Measurements from ENCODE around the gene APOA4. TPM values are rescaled to one million over a fixed set of nuclear protein-coding genes. Genes with fewer than 3 reads are reported as not detected.
"Not testable (repeated sequence)": the region's sequence is repeated elsewhere in the genome, so short reads cannot be mapped to it uniquely, and the experiment has no call there.

The APOA4 gene
- total RNA-seq, 1 donor from 2014 or later = not detected

GRCh38 chr11:116849060-116849459 is 26.0 kb upstream of the APOA4 start:
- no peak for DNase-seq (ENCODE audit: low read depth)

- no peak for DNase-seq (ENCODE audit: low read depth)
Observed at GRCh38 chr11:116847612-116848011, 24.5 kb upstream of the APOA4 start.

- no peak for DNase-seq (ENCODE audit: low read depth)
Observed at GRCh38 chr11:116844722-116845121, 21.6 kb upstream of the APOA4 start.

- no peak for DNase-seq (ENCODE audit: low read depth)
Observed at GRCh38 chr11:116843661-116844060, 20.6 kb upstream of the APOA4 start.

GRCh38 chr11:116842909-116843308 is 19.8 kb upstream of the APOA4 start:
- peak; percentile 48 for DNase-seq (ENCODE audit: low read depth)

GRCh38 chr11:116842117-116842516 is 19.0 kb upstream of the APOA4 start:
- no peak for DNase-seq (ENCODE audit: low read depth)

- no peak for DNase-seq (ENCODE audit: low read depth)
Observed at GRCh38 chr11:116840746-116841296, 17.7 kb upstream of the APOA4 start.

GRCh38 chr11:116840224-116840745 is 17.2 kb upstream of the APOA4 start:
- DNase-seq (ENCODE audit: low read depth) = no peak

GRCh38 chr11:116838321-116839084 is 15.4 kb upstream of the APOA4 start:
- DNase-seq (ENCODE audit: low read depth) = no peak

- DNase-seq (ENCODE audit: low read depth) = no peak
Observed at GRCh38 chr11:116837231-116838091, 14.4 kb upstream of the APOA4 start, which contains the start of gene APOA1. Gene APOA1 (minus strand): TSS chr11:116837622. CDS start chr11:116837387, 235 bp downstream.

- DNase-seq (ENCODE audit: low read depth) = no peak
Observed at GRCh38 chr11:116836632-116836991, 13.5 kb upstream of the APOA4 start.

GRCh38 chr11:116835791-116836631 is 12.9 kb upstream of the APOA4 start:
- peak; percentile 75 for DNase-seq (ENCODE audit: low read depth)

GRCh38 chr11:116835042-116835772 is 12.1 kb upstream of the APOA4 start:
- DNase-seq (ENCODE audit: low read depth) = no peak

GRCh38 chr11:116834535-116835041 is 11.5 kb upstream of the APOA4 start:
- not testable (repeated sequence) for DNase-seq (ENCODE audit: low read depth)

- DNase-seq (ENCODE audit: low read depth) = no peak
Observed at GRCh38 chr11:116833816-116834534, 10.9 kb upstream of the APOA4 start.

GRCh38 chr11:116833491-116833815 is 10.3 kb upstream of the APOA4 start:
- DNase-seq (ENCODE audit: low read depth) = no peak

- no peak for DNase-seq (ENCODE audit: low read depth)
Observed at GRCh38 chr11:116832350-116833290, 9.5 kb upstream of the APOA4 start.

- DNase-seq (ENCODE audit: low read depth) = no peak
Observed at GRCh38 chr11:116831790-116832349, 8.8 kb upstream of the APOA4 start.
